Right cardiac atrium (tissue), 5 donors: ENCODE results near the gene CDC42EP1. TPM values are rescaled to one million over a fixed set of nuclear protein-coding genes. Genes with fewer than 3 reads are reported as not detected.

Source experiments
- ATAC-seq, 2 donors: fragments of 200-7000 bp; cut with Tn5 transposase; one replicate each; pipeline versions ENCODE4 v1.8.0 to v1.9.1; 2020; ENCODE audit warnings: moderate library complexity in 2 of 2, mild to moderate bottlenecking in 1 of 2
- DNase-seq, 3 donors: peaks; one replicate each; pipeline ENCODE4 v3.0.0-alpha.2; 2020
- H3K27ac ChIP-seq: one replicate; pipeline ENCODE4 v1.5.1; 2013; ENCODE audit warnings: mild to moderate bottlenecking, low read length, control low read depth, moderate library complexity
- H3K27me3 ChIP-seq: one replicate; pipeline ENCODE4 v1.6.1; 2013; ENCODE audit not compliant: control insufficient read depth, insufficient read depth
- H3K4me1 ChIP-seq: one replicate; pipeline ENCODE4 v1.6.1; 2013; ENCODE audit warnings: low read length; ENCODE audit not compliant: control insufficient read depth, insufficient read depth
- H3K4me3 ChIP-seq: one replicate; pipeline ENCODE4 v1.5.1; 2013; ENCODE audit warnings: low read length, control low read depth
- H3K9me3 ChIP-seq: one replicate; pipeline ENCODE4 v1.6.1; 2013; ENCODE audit warnings: low read length; ENCODE audit not compliant: control insufficient read depth
- WGBS: extraction: QIAGEN DNeasy Blood & Tissue Kit; methylation state at CpG from one replicate; pipeline ENCODE4 v1.1.7; 2013; 5-methylcytosine and 5-hydroxymethylcytosine counted together
- intact Hi-C, 4 donors: fragments of 100-400 bp; cut with DNase I; formaldehyde crosslinking; loops; one replicate each; pipeline versions ENCODE4 v1.11.0 to v1.14.0; 2022 to 2023
- polyA plus RNA-seq: library from polyadenylated mRNA; stranded (reverse); fragments of 200-250 nt; gene quantifications from one replicate; pipeline ENCODE4 v1.2.3, GENCODE V29; 2013
- total RNA-seq, 4 donors: library from RNA; stranded (reverse); fragmentation: NEBNext Ultra II Directional; extraction: Animal tissue kit (Norgen Biotek cat#: 25700); gene quantifications; one replicate each; pipeline ENCODE4 v1.2.1, GENCODE V29; 2021
- donor health status: healthy with polysubstance abuse.
- donor health status: DM: no; HTN: yes; CAD: no.
- donor health status: DM: no; HTN: no; CAD: no.
- donor health status: DM: no; HTN: yes; CAD: no; lungs with severe emphysema.
- donor health status: DM: yes; HTN: yes; CAD: no.

CDC42EP1 gene
- total and polyA plus RNA-seq, 5 donors = 19.7 to 31.3 (median 20.7) TPM

DNA sequence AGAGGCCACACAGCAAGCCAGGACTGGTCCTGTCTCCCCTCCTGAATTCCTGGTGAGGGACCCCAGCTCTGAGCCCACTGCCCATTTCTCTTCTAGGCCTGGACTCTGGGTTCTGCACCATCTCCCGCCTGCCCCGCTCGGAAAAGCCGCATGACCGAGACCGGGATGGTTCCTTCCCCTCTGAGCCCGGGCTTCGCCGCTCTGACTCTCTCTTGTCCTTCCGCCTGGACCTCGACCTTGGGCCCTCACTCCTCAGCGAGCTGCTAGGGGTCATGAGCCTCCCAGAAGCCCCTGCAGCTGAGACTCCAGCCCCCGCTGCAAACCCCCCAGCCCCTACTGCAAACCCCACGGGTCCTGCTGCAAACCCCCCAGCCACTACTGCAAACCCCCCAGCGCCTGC, 7.7 kb downstream of the CDC42EP1 start:
- H3K4me3 ChIP-seq = no peak overlapping the region
- DNase-seq (no peak), ATAC-seq (no peak)
- 77% methylated on average over 15 of the region's 15 CpGs for WGBS
- H3K27me3 ChIP-seq = no peaks in the 10 kb centered on the region
- H3K27ac ChIP-seq = no peak overlapping the region
- peaks cover 8% of the 10 kb centered on the region for H3K4me1 ChIP-seq
- H3K9me3 ChIP-seq = no peaks in the 10 kb centered on the region
- intact Hi-C loops = loop anchor here in 2 of 4 donors (5.0 to 10.0 kb wide), 2 partner anchors 243 to 251 kb away; no protein-coding TSS in a partner anchor

GRCh38 chr22:37568448-37569008, 8.2 kb downstream of the CDC42EP1 start:
- ATAC-seq (no peak), DNase-seq (no peak)
- H3K4me1 ChIP-seq = peaks cover 6% of the 10 kb centered on the region
- WGBS = 76% methylated on average over 14 of the region's 14 CpGs
- no peaks in the 10 kb centered on the region for H3K27me3 ChIP-seq
- intact Hi-C loops = loop anchor here in 2 of 4 donors (5.0 to 10.0 kb wide), 2 partner anchors 244 to 251 kb away; no protein-coding TSS in a partner anchor
- H3K27ac ChIP-seq = no peak overlapping the region
- H3K4me3 ChIP-seq = no peak overlapping the region
- H3K9me3 ChIP-seq = no peaks in the 10 kb centered on the region

GRCh38 chr22:37569009-37569920, 9.0 kb downstream of the CDC42EP1 start:
- Histone ChIP-seq H3K9me3 (no peaks in the 10 kb centered on the region), H3K27me3 (no peaks in the 10 kb centered on the region), H3K27ac (no peak overlapping the region), H3K4me1 (peaks cover 3% of the 10 kb centered on the region), H3K4me3 (no peak overlapping the region)
- ATAC-seq (peak; percentile 5 to 6), DNase-seq (peak in 1 of 3 donors; percentile 52)
- intact Hi-C loops = loop anchor here in 2 of 4 donors (5.0 to 10.0 kb wide), 2 partner anchors 244 to 252 kb away; no protein-coding TSS in a partner anchor
- WGBS = 51% methylated on average over 21 of the region's 21 CpGs

DNA sequence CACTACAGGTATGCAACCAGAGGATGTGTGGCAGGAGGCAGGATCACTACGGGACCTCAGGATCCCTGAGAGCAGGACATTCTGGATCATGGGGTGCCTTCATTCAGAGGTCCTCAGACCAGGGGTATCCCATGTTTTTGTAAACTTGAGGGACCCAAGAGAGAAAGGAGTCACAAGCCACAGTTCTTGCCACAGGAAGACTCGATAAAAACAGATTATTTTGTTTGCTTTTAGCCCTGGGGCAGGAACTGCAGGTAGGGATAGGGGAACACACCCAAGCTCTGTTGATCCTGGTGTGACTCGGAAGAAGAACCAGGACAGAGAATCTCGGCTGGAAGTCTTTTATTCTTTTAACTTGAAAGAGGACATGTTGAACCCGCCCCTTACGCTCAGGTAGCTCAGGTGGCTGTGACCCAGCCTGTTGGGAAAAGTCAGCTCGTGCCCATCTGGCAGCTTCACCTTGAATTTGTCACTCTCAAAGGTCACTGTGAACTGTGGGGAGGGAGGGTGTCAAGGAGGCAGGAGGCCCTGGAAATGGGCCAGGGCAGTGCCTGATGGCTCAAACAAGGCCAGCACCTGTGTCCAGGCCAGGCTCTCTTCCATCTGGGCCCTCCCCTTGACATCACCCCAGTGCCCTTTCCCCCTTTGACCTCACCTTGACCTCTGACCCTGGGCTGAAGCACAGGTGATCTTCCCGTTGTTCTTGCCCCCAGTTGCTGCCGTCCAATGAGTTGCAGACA, 9.8 kb downstream of the CDC42EP1 start:
- DNase-seq = peak in 2 of 3 donors; percentile 57 to 71
- no peak for ATAC-seq
- no peaks in the 10 kb centered on the region for H3K27me3 ChIP-seq
- no peak overlapping the region for H3K4me3 ChIP-seq
- H3K9me3 ChIP-seq = no peaks in the 10 kb centered on the region
- peaks cover 3% of the 10 kb centered on the region for H3K4me1 ChIP-seq
- 61% methylated on average over 9 of the region's 9 CpGs for WGBS
- intact Hi-C loops = loop anchor here in 2 of 4 donors (5.0 to 10.0 kb wide), 2 partner anchors 245 to 253 kb away; no protein-coding TSS in a partner anchor
- H3K27ac ChIP-seq = no peak overlapping the region

DNA sequence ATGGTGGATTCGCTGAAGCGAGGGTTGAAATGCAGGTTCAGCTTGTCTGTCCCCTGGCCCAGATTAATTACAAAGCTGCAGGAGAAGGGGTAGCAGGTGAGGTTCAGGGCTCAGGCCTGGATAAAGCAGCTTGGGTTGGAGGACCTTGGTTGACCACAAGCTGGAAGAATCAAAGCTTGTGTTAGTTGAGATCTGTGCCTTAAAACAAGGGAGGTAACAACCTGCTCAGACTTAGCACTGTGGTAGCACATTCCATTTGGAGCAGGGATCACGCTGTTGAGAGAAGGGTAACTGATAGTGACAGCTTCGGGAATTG, 10.3 kb downstream of the CDC42EP1 start:
- WGBS = 70% methylated on average over 4 of the region's 4 CpGs
- no peak for ATAC-seq
- H3K4me1 ChIP-seq = peaks cover 3% of the 10 kb centered on the region
- intact Hi-C loops = no loop called here
- no peak overlapping the region for H3K27ac ChIP-seq
- no peaks in the 10 kb centered on the region for H3K27me3 ChIP-seq
- no peak for DNase-seq
- no peaks in the 10 kb centered on the region for H3K9me3 ChIP-seq
- no peak overlapping the region for H3K4me3 ChIP-seq

- intact Hi-C loops = no loop called here
- 72% methylated on average over 16 of the region's 16 CpGs for WGBS
- ATAC-seq = no peak
These were observed 11.1 kb downstream of the CDC42EP1 start for GRCh38 chr22:37571258-37571991.

DNA sequence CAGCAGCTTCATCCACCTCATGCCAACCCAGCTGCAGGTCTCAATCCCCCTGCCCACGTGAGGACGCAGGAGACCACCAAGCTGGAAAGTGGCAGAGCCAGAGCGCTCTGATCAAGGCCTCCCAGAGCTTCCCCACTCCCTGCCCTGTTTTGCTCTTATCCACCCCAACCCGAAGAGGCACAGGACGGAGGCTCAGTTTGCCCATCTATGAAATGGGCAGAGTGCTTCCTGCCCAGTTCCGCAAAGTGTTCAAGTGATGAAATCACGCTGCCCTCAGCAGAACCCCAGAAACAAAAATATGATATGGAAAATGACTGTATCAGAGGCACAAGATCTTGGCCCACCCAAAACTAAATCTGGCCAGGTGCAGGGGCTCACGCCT, 11.7 kb downstream of the CDC42EP1 start:
- Histone ChIP-seq H3K27ac (no peak overlapping the region), H3K27me3 (no peaks in the 10 kb centered on the region), H3K9me3 (no peaks in the 10 kb centered on the region), H3K4me1 (no peaks in the 10 kb centered on the region), H3K4me3 (no peak overlapping the region)
- intact Hi-C loops = no loop called here
- ATAC-seq = no peak
- DNase-seq = no peak
- 93% methylated on average over 8 of the region's 8 CpGs for WGBS

More at GRCh38 chr22:37571258-37571991, 11.1 kb downstream of the CDC42EP1 start:
- DNase-seq = peak in 1 of 3 donors; percentile 59
- Histone ChIP-seq H3K27ac (no peak overlapping the region), H3K9me3 (no peaks in the 10 kb centered on the region), H3K4me3 (no peak overlapping the region), H3K27me3 (no peaks in the 10 kb centered on the region), H3K4me1 (no peaks in the 10 kb centered on the region)

DNA sequence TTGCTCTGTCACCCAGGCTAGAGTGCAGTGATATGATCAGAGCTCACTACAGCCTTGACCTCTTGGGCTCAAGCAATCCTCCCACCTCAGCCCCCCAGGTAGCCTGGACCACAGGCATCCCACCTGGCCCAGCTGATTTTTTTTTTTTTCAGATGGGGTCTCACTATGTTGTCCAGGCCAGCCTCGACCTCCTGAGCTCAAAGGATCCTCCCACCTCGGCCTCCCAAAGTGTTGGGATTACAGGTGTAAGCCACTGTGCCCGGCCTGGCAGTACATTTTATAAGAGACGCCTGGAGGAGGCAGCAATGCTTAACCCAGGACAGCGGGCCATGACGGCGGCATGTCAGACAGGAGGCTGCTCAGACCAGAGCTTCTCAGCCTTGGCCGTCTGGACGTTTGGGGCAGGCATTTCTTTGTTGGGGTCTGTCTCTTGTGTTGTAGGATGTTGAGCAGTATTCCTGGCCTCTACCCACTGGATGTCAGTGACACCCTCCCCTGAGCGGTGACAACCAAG, 15.3 kb downstream of the CDC42EP1 start:
- DNase-seq (no peak), ATAC-seq (no peak)
- Histone ChIP-seq H3K4me3 (no peak overlapping the region), H3K9me3 (no peaks in the 10 kb centered on the region), H3K27me3 (no peaks in the 10 kb centered on the region), H3K4me1 (no peaks in the 10 kb centered on the region), H3K27ac (no peak overlapping the region)
- WGBS = 84% methylated on average over 10 of the region's 10 CpGs
- intact Hi-C loops = no loop called here

DNA sequence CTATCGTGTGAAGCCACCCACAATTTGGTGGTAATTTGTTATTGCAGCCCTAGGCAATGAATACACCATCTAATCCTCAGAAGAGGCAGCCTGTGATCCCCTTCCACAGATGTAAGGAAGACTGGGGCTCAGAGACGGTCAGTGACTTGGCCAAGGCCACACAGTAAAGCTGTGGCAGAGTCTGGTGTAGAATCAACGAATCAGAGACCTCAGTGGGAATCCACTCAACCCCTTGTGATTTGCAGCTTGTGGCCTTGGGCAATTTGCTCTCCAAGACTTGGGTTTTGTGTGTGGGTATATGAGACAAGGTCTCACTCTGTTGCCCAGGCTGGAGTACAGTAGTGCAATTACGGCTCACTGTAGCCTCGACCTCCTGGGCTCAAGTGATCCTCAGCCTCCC, 17.7 kb downstream of the CDC42EP1 start:
- intact Hi-C loops = no loop called here
- H3K27ac ChIP-seq = no peak overlapping the region
- H3K27me3 ChIP-seq = no peaks in the 10 kb centered on the region
- H3K4me1 ChIP-seq = no peaks in the 10 kb centered on the region
- no peak for DNase-seq
- WGBS = 91% methylated on average over 5 of the region's 5 CpGs
- no peaks in the 10 kb centered on the region for H3K9me3 ChIP-seq
- no peak for ATAC-seq
- no peak overlapping the region for H3K4me3 ChIP-seq

- Histone ChIP-seq H3K9me3 (no peaks in the 10 kb centered on the region), H3K27me3 (no peaks in the 10 kb centered on the region), H3K27ac (no peak overlapping the region), H3K4me1 (no peaks in the 10 kb centered on the region), H3K4me3 (no peak overlapping the region)
- 20% methylated on average over 9 of the region's 9 CpGs for WGBS
- DNase-seq = peak; percentile 42 to 72 (median 69)
- peak; percentile 61 to 79 for ATAC-seq
- intact Hi-C loops = no loop called here
These were observed 21.2 kb downstream of the CDC42EP1 start for GRCh38 chr22:37581504-37581903.
